Measurements from ENCODE around the gene DCANP1.

Gene DCANP1

GRCh38 chr5:135487839-135488514 is 40.8 kb upstream of the DCANP1 start:
- Histone ChIP-seq H3K27ac (ENCODE audit: low read length) (no peak overlapping the region), H3K36me3 (ENCODE audit: control insufficient read depth in 1 of 2, insufficient read depth in 2 of 2, low read length in 2 of 2) (no peaks in the 10 kb centered on the region), H3K4me1 (ENCODE audit: control insufficient read depth in 1 of 2, insufficient read depth in 2 of 2, low read length in 2 of 2) (peaks cover 0 to 24% of the 10 kb centered on the region in 2 donors), H3K9me3 (ENCODE audit: control insufficient read depth in 1 of 2, low read length in 2 of 2) (no peaks in the 10 kb centered on the region), H3K4me3 (ENCODE audit: low read depth in 1 of 2, low read length in 2 of 2) (peak overlapping the region in 1 of 2 donors; percentile 7), H3K27me3 (ENCODE audit: low read depth, low read length) (peaks cover 58% of the 10 kb centered on the region)

GRCh38 chr5:135487037-135487395 is 39.9 kb upstream of the DCANP1 start:
- no peak overlapping the region for H3K27ac ChIP-seq (ENCODE audit: low read length)
- peaks cover 0 to 24% of the 10 kb centered on the region in 2 donors for H3K4me1 ChIP-seq (ENCODE audit: control insufficient read depth in 1 of 2, insufficient read depth in 2 of 2, low read length in 2 of 2)
- H3K27me3 ChIP-seq (ENCODE audit: low read depth, low read length): peaks cover 58% of the 10 kb centered on the region
- no peak overlapping the region for H3K4me3 ChIP-seq (ENCODE audit: low read depth in 1 of 2, low read length in 2 of 2)
- H3K9me3 ChIP-seq (ENCODE audit: control insufficient read depth in 1 of 2, low read length in 2 of 2): no peaks in the 10 kb centered on the region
- H3K36me3 ChIP-seq (ENCODE audit: control insufficient read depth in 1 of 2, insufficient read depth in 2 of 2, low read length in 2 of 2): no peaks in the 10 kb centered on the region

- no peak overlapping the region for H3K27ac ChIP-seq (ENCODE audit: low read length)
- H3K9me3 ChIP-seq (ENCODE audit: control insufficient read depth in 1 of 2, low read length in 2 of 2): no peaks in the 10 kb centered on the region
- no peaks in the 10 kb centered on the region for H3K36me3 ChIP-seq (ENCODE audit: control insufficient read depth in 1 of 2, insufficient read depth in 2 of 2, low read length in 2 of 2)
- no peak overlapping the region for H3K4me3 ChIP-seq (ENCODE audit: low read depth in 1 of 2, low read length in 2 of 2)
- peaks cover 56% of the 10 kb centered on the region for H3K27me3 ChIP-seq (ENCODE audit: low read depth, low read length)
- H3K4me1 ChIP-seq (ENCODE audit: control insufficient read depth in 1 of 2, insufficient read depth in 2 of 2, low read length in 2 of 2): peaks cover 0 to 24% of the 10 kb centered on the region in 2 donors
Observed at GRCh38 chr5:135486131-135487036, 39.2 kb upstream of the DCANP1 start.

- peaks cover 39% of the 10 kb centered on the region for H3K27me3 ChIP-seq (ENCODE audit: low read depth, low read length)
- H3K9me3 ChIP-seq (ENCODE audit: control insufficient read depth in 1 of 2, low read length in 2 of 2): no peaks in the 10 kb centered on the region
- H3K27ac ChIP-seq (ENCODE audit: low read length): no peak overlapping the region
- peaks cover 0 to 13% of the 10 kb centered on the region in 2 donors for H3K4me1 ChIP-seq (ENCODE audit: control insufficient read depth in 1 of 2, insufficient read depth in 2 of 2, low read length in 2 of 2)
- no peak overlapping the region for H3K4me3 ChIP-seq (ENCODE audit: low read depth in 1 of 2, low read length in 2 of 2)
- H3K36me3 ChIP-seq (ENCODE audit: control insufficient read depth in 1 of 2, insufficient read depth in 2 of 2, low read length in 2 of 2): no peaks in the 10 kb centered on the region
Observed at GRCh38 chr5:135484674-135485086, 37.5 kb upstream of the DCANP1 start.

GRCh38 chr5:135483254-135483653 is 36.1 kb upstream of the DCANP1 start:
- Histone ChIP-seq H3K4me1 (ENCODE audit: control insufficient read depth in 1 of 2, insufficient read depth in 2 of 2, low read length in 2 of 2) (no peaks in the 10 kb centered on the region), H3K9me3 (ENCODE audit: control insufficient read depth in 1 of 2, low read length in 2 of 2) (no peaks in the 10 kb centered on the region), H3K36me3 (ENCODE audit: control insufficient read depth in 1 of 2, insufficient read depth in 2 of 2, low read length in 2 of 2) (no peaks in the 10 kb centered on the region), H3K4me3 (ENCODE audit: low read depth in 1 of 2, low read length in 2 of 2) (no peak overlapping the region), H3K27ac (ENCODE audit: low read length) (no peak overlapping the region), H3K27me3 (ENCODE audit: low read depth, low read length) (peaks cover 26% of the 10 kb centered on the region)

GRCh38 chr5:135482381-135482933 is 35.3 kb upstream of the DCANP1 start:
- no peaks in the 10 kb centered on the region for H3K4me1 ChIP-seq (ENCODE audit: control insufficient read depth in 1 of 2, insufficient read depth in 2 of 2, low read length in 2 of 2)
- no peaks in the 10 kb centered on the region for H3K36me3 ChIP-seq (ENCODE audit: control insufficient read depth in 1 of 2, insufficient read depth in 2 of 2, low read length in 2 of 2)
- H3K9me3 ChIP-seq (ENCODE audit: control insufficient read depth in 1 of 2, low read length in 2 of 2): no peaks in the 10 kb centered on the region
- H3K27me3 ChIP-seq (ENCODE audit: low read depth, low read length): peaks cover 22% of the 10 kb centered on the region
- no peak overlapping the region for H3K27ac ChIP-seq (ENCODE audit: low read length)
- H3K4me3 ChIP-seq (ENCODE audit: low read depth in 1 of 2, low read length in 2 of 2): no peak overlapping the region

- H3K27me3 ChIP-seq (ENCODE audit: low read depth, low read length): peaks cover 18% of the 10 kb centered on the region
- H3K4me3 ChIP-seq (ENCODE audit: low read depth in 1 of 2, low read length in 2 of 2): no peak overlapping the region
- H3K27ac ChIP-seq (ENCODE audit: low read length): no peak overlapping the region
- H3K36me3 ChIP-seq (ENCODE audit: control insufficient read depth in 1 of 2, insufficient read depth in 2 of 2, low read length in 2 of 2): no peaks in the 10 kb centered on the region
- H3K9me3 ChIP-seq (ENCODE audit: control insufficient read depth in 1 of 2, low read length in 2 of 2): no peaks in the 10 kb centered on the region
- no peaks in the 10 kb centered on the region for H3K4me1 ChIP-seq (ENCODE audit: control insufficient read depth in 1 of 2, insufficient read depth in 2 of 2, low read length in 2 of 2)
Observed at GRCh38 chr5:135481909-135482311, 34.8 kb upstream of the DCANP1 start.

GRCh38 chr5:135481387-135481786 is 34.2 kb upstream of the DCANP1 start:
- no peak overlapping the region for H3K4me3 ChIP-seq (ENCODE audit: low read depth in 1 of 2, low read length in 2 of 2)
- no peaks in the 10 kb centered on the region for H3K36me3 ChIP-seq (ENCODE audit: control insufficient read depth in 1 of 2, insufficient read depth in 2 of 2, low read length in 2 of 2)
- no peaks in the 10 kb centered on the region for H3K9me3 ChIP-seq (ENCODE audit: control insufficient read depth in 1 of 2, low read length in 2 of 2)
- H3K4me1 ChIP-seq (ENCODE audit: control insufficient read depth in 1 of 2, insufficient read depth in 2 of 2, low read length in 2 of 2): no peaks in the 10 kb centered on the region
- no peak overlapping the region for H3K27ac ChIP-seq (ENCODE audit: low read length)
- H3K27me3 ChIP-seq (ENCODE audit: low read depth, low read length): peaks cover 12% of the 10 kb centered on the region

GRCh38 chr5:135480511-135480910 is 33.4 kb upstream of the DCANP1 start:
- Histone ChIP-seq H3K4me1 (ENCODE audit: control insufficient read depth in 1 of 2, insufficient read depth in 2 of 2, low read length in 2 of 2) (no peaks in the 10 kb centered on the region), H3K27me3 (ENCODE audit: low read depth, low read length) (peaks cover 6% of the 10 kb centered on the region)

GRCh38 chr5:135478938-135479337 is 31.8 kb upstream of the DCANP1 start:
- no peaks in the 10 kb centered on the region for H3K36me3 ChIP-seq (ENCODE audit: control insufficient read depth in 1 of 2, insufficient read depth in 2 of 2, low read length in 2 of 2)
- no peak overlapping the region for H3K4me3 ChIP-seq (ENCODE audit: low read depth in 1 of 2, low read length in 2 of 2)
- peaks cover 5% of the 10 kb centered on the region for H3K27me3 ChIP-seq (ENCODE audit: low read depth, low read length)

More at GRCh38 chr5:135480511-135480910, 33.4 kb upstream of the DCANP1 start:
- H3K4me3 ChIP-seq (ENCODE audit: low read depth in 1 of 2, low read length in 2 of 2): no peak overlapping the region
- no peaks in the 10 kb centered on the region for H3K9me3 ChIP-seq (ENCODE audit: control insufficient read depth in 1 of 2, low read length in 2 of 2)
- no peak overlapping the region for H3K27ac ChIP-seq (ENCODE audit: low read length)
- H3K36me3 ChIP-seq (ENCODE audit: control insufficient read depth in 1 of 2, insufficient read depth in 2 of 2, low read length in 2 of 2): no peaks in the 10 kb centered on the region

GRCh38 chr5:135477613-135478066 is 30.5 kb upstream of the DCANP1 start:
- Histone ChIP-seq H3K4me1 (ENCODE audit: control insufficient read depth in 1 of 2, insufficient read depth in 2 of 2, low read length in 2 of 2) (no peaks in the 10 kb centered on the region), H3K4me3 (ENCODE audit: low read depth in 1 of 2, low read length in 2 of 2) (no peak overlapping the region), H3K27ac (ENCODE audit: low read length) (no peak overlapping the region), H3K27me3 (ENCODE audit: low read depth, low read length) (peaks cover 5% of the 10 kb centered on the region), H3K9me3 (ENCODE audit: control insufficient read depth in 1 of 2, low read length in 2 of 2) (no peaks in the 10 kb centered on the region), H3K36me3 (ENCODE audit: control insufficient read depth in 1 of 2, insufficient read depth in 2 of 2, low read length in 2 of 2) (no peaks in the 10 kb centered on the region)

More at GRCh38 chr5:135478938-135479337, 31.8 kb upstream of the DCANP1 start:
- H3K4me1 ChIP-seq (ENCODE audit: control insufficient read depth in 1 of 2, insufficient read depth in 2 of 2, low read length in 2 of 2): no peaks in the 10 kb centered on the region
- no peak overlapping the region for H3K27ac ChIP-seq (ENCODE audit: low read length)
- no peaks in the 10 kb centered on the region for H3K9me3 ChIP-seq (ENCODE audit: control insufficient read depth in 1 of 2, low read length in 2 of 2)

Data from muscle layer of duodenum (tissue), 2 donors.